H1 (cell line): ENCODE results near the gene ADRA2A. TPM values are rescaled to one million over a fixed set of nuclear protein-coding genes. Genes with fewer than 3 reads are reported as not detected.

Experiments used
- GTF2F1 ChIP-seq: IDR thresholded peaks from 2 replicates; pipeline ENCODE4 v1.6.1; 2012; ENCODE audit warnings: low read depth, low read length, improper control_type of control experiment, borderline replicate concordance
- MAX ChIP-seq: IDR thresholded peaks from 2 replicates; pipeline ENCODE4 v1.6.1; 2012; ENCODE audit warnings: inconsistent platforms
- NANOG ChIP-seq: IDR thresholded peaks from 2 replicates; pipeline ENCODE4 v1.6.1; 2011; ENCODE audit warnings: low read length, low read depth, mild to moderate bottlenecking, inconsistent platforms; ENCODE audit not compliant: insufficient read depth, poor library complexity, severe bottlenecking
- SP4 ChIP-seq: IDR thresholded peaks from 2 replicates; pipeline ENCODE4 v1.6.1; 2012; ENCODE audit warnings: low read length, inconsistent platforms
- polyA plus RNA-seq, 7 experiments: library from polyadenylated mRNA; depleted of rRNA in 3 of 7; stranded (reverse) in 5 of 7; unstranded in 2 of 7; fragments of >200 nt in 5 of 7; fragments of 200-250 nt in 2 of 7; gene quantifications; 1 replicate in 5 of 7; 2 replicates in 1 of 7; 4 replicates in 1 of 7; pipeline versions ENCODE4 v1.2.1 to v1.2.3, GENCODE V29; 2011 to 2013; ENCODE audit warnings: missing spikeins in 2 of 7, mixed read lengths in 2 of 7
- total RNA-seq: library from RNA; stranded (reverse); fragmentation: NEBNext Ultra II Directional; extraction: Animal tissue kit (Norgen Biotek cat#: 25700); gene quantifications from 2 replicates; pipeline ENCODE4 v1.2.1, GENCODE V29; 2021

ADRA2A gene
- total and polyA plus RNA-seq, 2 of the 8 experiments (the other 6 are each of a cell fraction or from before 2014, with no cell fraction given) = 5.9 to 6.2 TPM

- TF ChIP-seq MAX (no peak), GTF2F1 (no peak), SP4 (no peak), NANOG (no peak)
Observed at GRCh38 chr10:111076191-111076681, 593 bp upstream of the ADRA2A start (continued).
